Nucleus accumbens (tissue), 56 donors: ENCODE data around the gene VAV1.
"Not testable (repeated sequence)": the region's sequence is repeated elsewhere in the genome, so short reads cannot be mapped to it uniquely, and the experiment has no call there.

Experiments used
- DNase-seq, 56 donors: peaks; one replicate each; lab custom pipeline; 2025; lab: John Stamatoyannopoulos, UW

The VAV1 gene

GRCh38 chr19:6807291-6807690 is 34.8 kb downstream of the VAV1 start:
- no peak for DNase-seq

DNA sequence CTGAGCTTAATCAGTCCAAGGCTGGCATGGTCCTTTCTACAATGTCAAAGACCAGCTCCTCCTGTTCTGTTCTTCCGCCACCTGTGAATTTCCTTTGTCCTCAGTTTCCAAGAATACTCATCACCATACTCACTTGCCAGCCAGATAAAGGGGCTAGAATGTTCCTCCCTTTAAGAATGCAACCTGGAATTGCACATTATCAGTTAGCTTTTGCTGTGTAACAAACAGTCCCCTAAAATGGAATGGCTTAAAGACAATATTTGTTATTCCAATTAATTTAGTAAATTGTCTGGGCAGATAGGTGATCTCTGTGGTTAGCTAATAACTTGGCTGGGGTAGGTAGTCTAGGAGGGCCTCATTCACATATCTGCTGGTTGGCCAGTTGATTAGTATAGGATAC is 36.0 kb downstream of the VAV1 start:
- no peak for DNase-seq

- DNase-seq: no peak
Observed at GRCh38 chr19:6809262-6809661, 36.8 kb downstream of the VAV1 start.

GRCh38 chr19:6811378-6811777 is 38.9 kb downstream of the VAV1 start:
- no peak for DNase-seq

GRCh38 chr19:6811906-6812305 is 39.4 kb downstream of the VAV1 start:
- DNase-seq: peak in 9 of 56 donors; percentile 1 to 30 (median 9)

GRCh38 chr19:6812612-6813011 is 40.1 kb downstream of the VAV1 start:
- DNase-seq: no peak

- no peak for DNase-seq
Observed at GRCh38 chr19:6813659-6814058, 41.2 kb downstream of the VAV1 start.

- no peak for DNase-seq
Observed at GRCh38 chr19:6817179-6817578, 44.7 kb downstream of the VAV1 start.

GRCh38 chr19:6818246-6818645 is 45.7 kb downstream of the VAV1 start:
- DNase-seq: no peak

- no peak for DNase-seq
Observed at GRCh38 chr19:6819323-6819722, 46.8 kb downstream of the VAV1 start.

DNA sequence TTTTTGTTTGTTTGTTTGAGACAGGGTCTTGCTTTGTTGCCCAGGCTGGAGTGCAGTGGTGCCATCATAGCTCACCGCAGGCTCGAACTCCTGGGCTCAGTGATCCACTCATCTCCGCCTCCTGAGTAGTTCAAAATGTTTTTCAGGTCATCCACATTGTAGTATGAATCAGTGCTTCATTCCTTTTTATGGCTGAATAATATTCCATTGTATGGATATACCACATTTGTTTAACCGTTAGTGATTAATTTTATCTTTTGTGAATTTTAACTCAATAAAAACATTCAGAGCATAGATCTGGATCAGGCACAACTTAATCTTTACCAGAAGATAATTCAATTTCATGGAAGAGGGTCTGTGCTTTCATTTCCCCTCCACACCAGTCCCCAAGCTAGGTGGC is 47.7 kb downstream of the VAV1 start:
- DNase-seq: no peak

DNA sequence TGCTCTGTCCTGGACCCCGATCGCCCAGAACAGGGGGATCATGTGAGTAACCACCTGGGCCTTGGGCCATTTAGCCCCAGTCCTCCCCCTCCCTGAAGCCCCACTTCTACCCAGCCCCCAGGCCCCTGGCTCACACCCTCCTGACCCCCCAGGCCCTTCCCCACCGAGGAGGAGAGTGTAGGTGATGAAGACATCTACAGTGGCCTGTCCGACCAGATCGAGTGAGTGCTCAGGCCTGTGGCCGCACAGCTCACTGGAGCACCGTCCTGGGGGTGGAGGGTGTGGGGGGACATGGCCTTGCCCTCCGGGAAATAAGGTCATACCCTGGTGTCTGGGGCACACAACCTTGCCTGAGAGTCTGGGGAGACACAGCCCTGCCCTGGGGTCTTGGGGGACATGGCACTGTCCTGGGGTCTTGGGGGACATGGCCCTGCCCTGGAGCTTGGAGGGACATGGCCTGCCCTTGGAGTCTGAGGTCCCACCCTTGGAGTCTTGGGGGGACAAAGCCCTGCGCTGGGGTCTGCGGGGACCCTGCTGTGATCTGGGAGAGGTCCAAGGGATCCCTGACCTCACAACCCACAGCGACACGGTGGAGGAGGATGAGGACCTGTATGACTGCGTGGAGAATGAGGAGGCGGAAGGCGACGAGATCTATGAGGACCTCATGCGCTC is 49.3 kb downstream of the VAV1 start:
- DNase-seq: no peak

DNA sequence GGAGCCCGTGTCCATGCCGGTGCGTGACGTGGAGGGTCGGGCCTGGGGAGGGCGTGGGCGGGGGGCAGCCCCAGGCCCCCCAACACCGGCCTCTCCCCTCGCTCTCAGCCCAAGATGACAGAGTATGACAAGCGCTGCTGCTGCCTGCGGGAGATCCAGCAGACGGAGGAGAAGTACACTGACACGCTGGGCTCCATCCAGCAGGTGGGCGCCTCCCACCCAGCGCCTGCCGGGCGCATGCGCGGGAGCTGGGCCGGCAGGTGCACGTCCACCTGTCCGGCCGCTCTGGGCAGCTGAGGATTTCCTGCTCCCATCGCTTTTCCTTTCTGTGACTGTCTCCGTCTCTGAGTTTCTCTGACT is 49.8 kb downstream of the VAV1 start:
- no peak for DNase-seq

DNA sequence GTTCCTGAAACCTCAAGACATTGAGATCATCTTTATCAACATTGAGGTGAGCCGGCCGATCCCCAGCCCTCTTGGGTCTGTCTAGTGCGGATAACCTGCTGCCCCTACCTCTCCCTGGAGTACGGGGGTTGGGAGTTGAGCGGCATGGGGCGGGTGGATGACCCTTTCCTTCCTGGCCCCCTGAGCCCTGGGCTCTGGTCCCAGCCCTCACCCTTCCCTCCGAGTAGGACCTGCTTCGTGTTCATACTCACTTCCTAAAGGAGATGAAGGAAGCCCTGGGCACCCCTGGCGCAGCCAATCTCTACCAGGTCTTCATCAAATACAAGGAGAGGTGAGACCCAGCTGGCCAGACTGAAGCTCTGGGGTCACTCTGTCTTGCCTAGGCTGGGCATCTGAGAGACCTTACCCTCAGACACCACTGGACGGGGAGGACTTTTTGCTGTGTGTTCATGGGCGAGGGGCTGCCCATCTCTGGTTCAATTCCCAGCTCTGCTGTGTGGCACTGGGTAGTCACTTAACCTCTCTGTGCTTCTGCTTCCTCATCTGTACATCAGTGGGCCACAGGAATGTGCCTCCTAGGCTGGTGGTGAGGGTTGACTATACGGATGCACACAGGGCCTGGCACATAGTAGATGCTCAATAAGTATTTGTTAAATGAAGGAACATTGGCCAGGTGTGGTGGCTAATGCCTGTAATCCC is 52.7 kb downstream of the VAV1 start:
- no peak for DNase-seq

- no peak for DNase-seq
Observed at GRCh38 chr19:6826281-6826920, 53.9 kb downstream of the VAV1 start.

DNA sequence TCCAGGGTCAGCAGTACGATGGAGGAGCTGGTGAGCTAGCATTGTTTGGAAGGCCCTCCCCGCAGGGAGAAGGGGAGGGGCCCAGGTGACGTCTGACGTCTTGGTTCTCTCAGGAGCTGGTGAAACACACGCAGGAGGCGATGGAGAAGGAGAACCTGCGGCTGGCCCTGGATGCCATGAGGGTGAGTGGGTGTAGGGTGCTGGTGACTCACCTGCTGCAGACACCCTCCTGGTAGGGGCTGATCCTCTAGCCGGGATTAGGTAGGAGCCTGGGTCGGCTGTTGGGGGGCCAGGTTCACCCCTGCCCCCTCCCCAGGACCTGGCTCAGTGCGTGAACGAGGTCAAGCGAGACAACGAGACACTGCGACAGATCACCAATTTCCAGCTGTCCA is 55.8 kb downstream of the VAV1 start:
- peak in 19 of 56 donors; percentile 1 to 42 (median 12) for DNase-seq

DNA sequence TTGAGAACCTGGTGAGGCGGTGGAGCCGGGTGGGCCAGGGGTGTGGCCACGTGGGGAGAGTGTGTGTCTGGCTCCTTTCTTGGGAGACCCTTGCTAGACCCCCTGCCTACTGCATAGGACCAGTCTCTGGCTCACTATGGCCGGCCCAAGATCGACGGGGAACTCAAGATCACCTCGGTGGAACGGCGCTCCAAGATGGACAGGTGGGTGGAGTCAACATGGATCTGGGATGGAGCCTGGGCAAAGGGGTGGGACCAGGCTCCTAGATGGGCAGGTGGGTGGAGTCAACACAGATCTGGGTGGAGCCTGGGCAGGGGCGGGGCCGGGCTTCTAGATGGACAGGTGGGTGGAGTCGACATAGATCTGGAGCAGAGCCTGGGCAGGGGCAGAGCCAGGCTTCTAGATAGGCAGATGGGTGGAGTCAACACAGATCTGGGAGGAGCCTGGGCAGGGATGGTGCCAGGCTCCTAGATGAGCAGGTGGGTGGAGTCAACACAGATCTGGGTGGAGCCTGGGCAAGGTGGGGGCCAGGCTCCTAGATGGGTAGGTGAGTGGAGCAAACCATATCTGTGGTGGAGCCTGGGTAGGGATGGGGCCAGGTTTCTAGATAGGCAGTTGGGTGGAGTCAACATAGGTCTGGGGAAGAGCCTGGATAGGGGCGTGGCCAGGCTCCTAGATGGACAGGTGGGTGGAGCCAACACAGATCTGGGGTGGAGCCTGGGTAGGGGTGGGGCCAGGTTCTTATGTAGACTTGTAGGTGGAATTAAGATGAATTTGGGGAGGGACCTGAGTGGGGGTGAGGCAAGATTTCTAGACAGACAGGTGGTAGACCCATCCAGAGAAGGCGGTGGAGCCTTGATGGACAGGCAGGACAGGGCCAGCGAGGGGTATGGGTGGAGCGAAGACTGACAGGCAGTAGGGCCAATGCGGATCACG is 56.5 kb downstream of the VAV1 start:
- peak in 12 of 56 donors; percentile 2 to 46 (median 18) for DNase-seq

DNA sequence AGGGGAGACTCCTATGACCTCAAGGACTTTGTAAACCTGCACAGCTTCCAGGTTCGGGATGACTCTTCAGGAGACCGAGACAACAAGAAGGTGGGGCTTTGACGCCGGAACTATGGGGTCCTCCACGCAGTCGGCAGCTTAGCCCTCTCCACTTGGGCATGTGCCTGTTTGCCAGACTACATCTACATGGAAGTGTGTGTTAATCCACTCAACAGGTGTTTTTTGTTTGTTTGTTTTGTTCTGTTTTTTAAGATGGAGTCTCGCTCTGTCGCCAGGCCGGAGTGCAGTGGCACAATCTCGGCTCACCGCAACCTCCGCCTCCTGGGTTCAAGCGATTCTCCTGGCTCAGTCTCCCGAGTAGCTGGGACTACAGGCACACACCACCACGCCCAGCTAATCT is 57.3 kb downstream of the VAV1 start:
- DNase-seq: not testable (repeated sequence)

DNA sequence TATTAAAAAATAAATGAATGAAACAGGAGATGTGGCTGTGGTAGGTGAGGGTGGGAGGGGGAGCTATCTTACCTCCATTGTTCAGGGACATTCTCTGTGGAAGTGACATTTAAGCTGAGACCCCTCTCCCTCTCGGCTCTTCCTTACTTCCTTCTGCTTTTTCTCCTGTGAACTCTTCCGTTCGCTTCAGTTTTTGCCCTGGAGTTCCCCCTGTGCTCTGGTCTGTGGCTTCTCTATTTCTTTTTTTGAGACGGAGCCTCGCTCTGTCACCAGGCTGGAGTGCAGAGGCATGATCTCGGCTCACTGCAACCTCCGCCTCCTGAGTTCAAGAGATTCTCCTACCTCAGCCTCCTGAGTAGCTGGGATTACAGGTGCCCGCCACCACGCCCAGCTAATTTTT is 58.6 kb downstream of the VAV1 start:
- peak in 2 of 56 donors; percentile 4 to 5 for DNase-seq

DNA sequence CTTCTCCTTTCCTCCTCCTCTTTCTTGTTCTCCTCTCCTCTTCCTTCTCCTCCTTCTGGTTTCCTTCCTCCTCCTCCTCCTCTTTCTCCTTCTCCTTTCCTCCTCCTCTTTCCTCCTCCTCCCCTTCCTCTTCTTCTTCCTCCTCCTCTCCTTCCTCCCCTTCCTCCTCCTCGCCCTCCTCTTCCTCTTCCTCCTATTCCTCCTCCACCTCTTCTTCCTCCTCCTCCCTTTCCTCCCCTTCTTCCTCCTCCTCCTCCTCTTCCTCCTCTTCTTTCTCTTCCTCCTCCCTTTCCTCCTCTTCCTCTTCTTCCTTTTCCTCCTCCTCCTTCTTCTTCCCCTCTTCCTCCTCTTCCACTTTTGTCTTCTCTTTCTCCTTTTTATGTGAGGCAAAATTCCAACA is 59.9 kb downstream of the VAV1 start:
- DNase-seq: no peak
